GM10847 (cell line): ENCODE data around the gene NCAPD2.

Experiments used
- POLR2A ChIP-seq: IDR thresholded peaks from 2 replicates; pipeline ENCODE4 v1.6.1; 2011; ENCODE audit not compliant: insufficient read length; ENCODE audit errors: extremely low read depth

NCAPD2 gene

GRCh38 chr12:6574576-6575295, 80.8 kb downstream of the NCAPD2 start:
- TF ChIP-seq POLR2A, result no peak

- TF ChIP-seq POLR2A, result no peak
Measured at GRCh38 chr12:6575648-6576047, 81.7 kb downstream of the NCAPD2 start.
